ENCODE data around the gene ARPC3.
"Not testable (repeated sequence)": the region's sequence is repeated elsewhere in the genome, so short reads cannot be mapped to it uniquely, and the experiment has no call there.

Gene ARPC3

GRCh38 chr12:110466791-110467190, 16.7 kb upstream of the ARPC3 start:
- Histone ChIP-seq H3K27me3 (ENCODE audit: insufficient read depth, low read depth, severe bottlenecking) (no peaks in the 10 kb centered on the region), H3K36me3 (peaks cover 26% of the 10 kb centered on the region), H3K4me3 (ENCODE audit: low read depth, low read length) (peak overlapping the region; percentile 99; the same call in 1 of the 2 replicates), H3K9me3 (ENCODE audit: severe bottlenecking) (no peaks in the 10 kb centered on the region), H3K27ac (no peak overlapping the region)
- no peak for TF ChIP-seq CTCF (IDR thresholded peaks at IDR 0.05; ENCODE audit: low read depth, low read length)
- DNase-seq, result no peak

- not testable (repeated sequence) for H3K27ac ChIP-seq; H3K27me3 ChIP-seq (ENCODE audit: insufficient read depth, low read depth, severe bottlenecking); DNase-seq; H3K4me3 ChIP-seq (ENCODE audit: low read depth, low read length); H3K9me3 ChIP-seq (ENCODE audit: severe bottlenecking)
- peaks cover 30% of the 10 kb centered on the region for H3K36me3 ChIP-seq
These were observed 15.6 kb upstream of the ARPC3 start for GRCh38 chr12:110465765-110466164.

GRCh38 chr12:110465024-110465423, 14.9 kb upstream of the ARPC3 start:
- TF ChIP-seq CTCF (IDR thresholded peaks at IDR 0.05; ENCODE audit: low read depth, low read length), result no peak
- H3K36me3 ChIP-seq, result peaks cover 38% of the 10 kb centered on the region

GRCh38 chr12:110461189-110461588, 11.1 kb upstream of the ARPC3 start:
- not testable (repeated sequence) for DNase-seq; H3K27me3 ChIP-seq (ENCODE audit: insufficient read depth, low read depth, severe bottlenecking); H3K27ac ChIP-seq; H3K4me3 ChIP-seq (ENCODE audit: low read depth, low read length); H3K9me3 ChIP-seq (ENCODE audit: severe bottlenecking)
- peaks cover 65% of the 10 kb centered on the region for H3K36me3 ChIP-seq

More at GRCh38 chr12:110465024-110465423, 14.9 kb upstream of the ARPC3 start:
- Histone ChIP-seq H3K4me3 (ENCODE audit: low read depth, low read length) (no peak overlapping the region), H3K27ac (no peak overlapping the region), H3K9me3 (ENCODE audit: severe bottlenecking) (no peaks in the 10 kb centered on the region), H3K27me3 (ENCODE audit: insufficient read depth, low read depth, severe bottlenecking) (no peaks in the 10 kb centered on the region)
- DNase-seq, result no peak

GRCh38 chr12:110458756-110459155, 8.6 kb upstream of the ARPC3 start:
- TF ChIP-seq CTCF (IDR thresholded peaks at IDR 0.05; ENCODE audit: low read depth, low read length), result no peak
- DNase-seq, result no peak
- no peak overlapping the region for H3K27ac ChIP-seq
- H3K4me3 ChIP-seq (ENCODE audit: low read depth, low read length), result no peak overlapping the region
- H3K27me3 ChIP-seq (ENCODE audit: insufficient read depth, low read depth, severe bottlenecking), result no peaks in the 10 kb centered on the region
- H3K36me3 ChIP-seq, result peaks cover 68% of the 10 kb centered on the region
- no peaks in the 10 kb centered on the region for H3K9me3 ChIP-seq (ENCODE audit: severe bottlenecking)

GRCh38 chr12:110453569-110454296, 3.6 kb upstream of the ARPC3 start:
- Histone ChIP-seq H3K9me3 (ENCODE audit: severe bottlenecking) (no peaks in the 10 kb centered on the region), H3K4me3 (ENCODE audit: low read depth, low read length) (no peak overlapping the region), H3K27ac (no peak overlapping the region), H3K36me3 (peaks cover 46% of the 10 kb centered on the region), H3K27me3 (ENCODE audit: insufficient read depth, low read depth, severe bottlenecking) (no peaks in the 10 kb centered on the region)
- TF ChIP-seq CTCF (IDR thresholded peaks at IDR 0.05; ENCODE audit: low read depth, low read length), result no peak
- no peak for DNase-seq

- no peak overlapping the region for H3K27ac ChIP-seq
- TF ChIP-seq CTCF (IDR thresholded peaks at IDR 0.05; ENCODE audit: low read depth, low read length), result no peak
- DNase-seq, result no peak
- H3K4me3 ChIP-seq (ENCODE audit: low read depth, low read length), result no peak overlapping the region
- no peaks in the 10 kb centered on the region for H3K27me3 ChIP-seq (ENCODE audit: insufficient read depth, low read depth, severe bottlenecking)
- H3K9me3 ChIP-seq (ENCODE audit: severe bottlenecking), result no peaks in the 10 kb centered on the region
- H3K36me3 ChIP-seq, result peaks cover 38% of the 10 kb centered on the region
These were observed 1.1 kb upstream of the ARPC3 start for GRCh38 chr12:110451263-110451662.

Data from WERI-Rb-1 (cell line).